ENCODE measurements around the gene DPYD.
A peak's percentile ranks its signal among the peaks of the same experiment; 100 is the strongest.

Gene DPYD

GRCh38 chr1:97920832-97921571 is at the start of gene DPYD:
DPYD (minus strand) TSS chr1:97921034; CDS start chr1:97920922, 112 bp downstream.
- DNase-seq: peak; percentile 71

- no peak for DNase-seq
Measured at GRCh38 chr1:97960470-97960869, 39.6 kb upstream of the DPYD start.

- no peak for DNase-seq
Measured at GRCh38 chr1:97947695-97948094, 26.9 kb upstream of the DPYD start.

GRCh38 chr1:97943354-97943753 is 22.5 kb upstream of the DPYD start:
- DNase-seq: no peak

- DNase-seq: no peak
Measured at GRCh38 chr1:97942161-97943123, 21.6 kb upstream of the DPYD start.

GRCh38 chr1:97938285-97938642 is 17.4 kb upstream of the DPYD start:
- no peak for DNase-seq

GRCh38 chr1:97936976-97937375 is 16.1 kb upstream of the DPYD start:
- DNase-seq: no peak

GRCh38 chr1:97934491-97934890 is 13.7 kb upstream of the DPYD start:
- DNase-seq: no peak

- DNase-seq: no peak
Measured at GRCh38 chr1:97929874-97930851, 9.3 kb upstream of the DPYD start.

- no peak for DNase-seq
Measured at GRCh38 chr1:97926017-97926708, 5.3 kb upstream of the DPYD start.

- DNase-seq: no peak
Measured at GRCh38 chr1:97925151-97925550, 4.3 kb upstream of the DPYD start.

GRCh38 chr1:97923811-97924210 is 3.0 kb upstream of the DPYD start:
- no peak for DNase-seq

GRCh38 chr1:97920276-97920831 is 480 bp downstream of the DPYD start:
- no peak for DNase-seq

- no peak for DNase-seq
Measured at GRCh38 chr1:97919585-97920261, 1.1 kb downstream of the DPYD start.

- DNase-seq: no peak
Measured at GRCh38 chr1:97918961-97919360, 1.9 kb downstream of the DPYD start.

GRCh38 chr1:97913506-97914139 is 7.2 kb downstream of the DPYD start:
- no peak for DNase-seq

- no peak for DNase-seq
Measured at GRCh38 chr1:97911266-97912215, 9.3 kb downstream of the DPYD start.

- DNase-seq: no peak
Measured at GRCh38 chr1:97909266-97909665, 11.6 kb downstream of the DPYD start.

- no peak for DNase-seq
Measured at GRCh38 chr1:97907886-97908285, 12.9 kb downstream of the DPYD start.
